Measurements from ENCODE around the gene NRF1.
"Not testable (repeated sequence)": the region's sequence is repeated elsewhere in the genome, so short reads cannot be mapped to it uniquely, and the experiment has no call there.

Gene NRF1

GRCh38 chr7:129649128-129649690, 37.7 kb downstream of the NRF1 start:
- DNase-seq = no peak

DNA sequence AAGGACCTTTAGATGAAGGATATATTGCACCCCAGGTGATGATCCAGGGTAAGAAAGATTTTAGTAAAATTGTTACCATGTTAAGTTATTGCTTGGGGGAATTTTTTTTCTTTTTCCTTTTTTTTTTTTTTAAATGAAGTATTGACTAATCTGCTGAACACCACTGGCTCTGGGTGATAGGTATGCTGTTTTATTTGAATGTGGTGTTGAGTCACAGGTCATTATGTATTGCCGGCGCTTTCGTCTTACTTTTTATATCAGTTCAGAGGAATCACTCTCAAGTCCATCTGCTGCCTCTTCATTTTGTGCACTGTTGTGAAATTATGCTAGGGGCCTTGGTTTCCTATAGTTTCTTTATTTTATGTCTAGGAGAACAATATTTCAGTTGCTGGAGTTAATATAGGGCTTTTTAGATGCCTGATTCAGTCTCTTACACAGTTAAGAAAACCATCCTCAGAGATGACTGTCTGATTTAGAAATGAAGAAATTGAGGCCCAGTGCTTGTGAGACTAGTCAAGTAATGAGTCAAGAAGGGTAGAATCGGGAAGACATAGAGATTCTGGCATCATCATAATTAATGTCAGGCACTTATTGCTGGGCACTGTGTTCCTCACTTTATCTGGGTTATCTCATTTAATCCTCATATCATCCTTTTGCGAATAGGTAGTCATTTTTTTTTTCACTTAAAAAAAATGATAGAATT, 38.7 kb downstream of the NRF1 start:
- no peak for DNase-seq

DNA sequence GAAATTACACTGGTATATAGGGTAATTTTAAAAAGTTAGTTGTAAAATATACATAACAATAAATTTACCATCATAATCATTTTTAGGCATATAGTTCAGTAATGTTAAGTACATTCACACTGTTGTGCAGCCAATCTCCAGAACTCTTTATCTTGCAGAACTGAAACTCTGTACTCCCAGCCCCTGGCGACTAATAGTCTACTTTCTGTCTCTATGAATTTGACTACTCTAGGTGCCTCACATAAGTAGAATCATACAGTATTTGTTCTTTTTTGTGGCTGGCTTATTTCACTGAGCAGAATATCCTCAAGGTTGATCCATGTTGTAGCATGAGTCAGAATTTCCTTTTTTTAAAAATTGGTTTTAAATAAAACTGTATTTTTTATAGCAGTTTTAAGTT, 41.4 kb downstream of the NRF1 start:
- no peak for DNase-seq

GRCh38 chr7:129655811-129656210, 44.3 kb downstream of the NRF1 start:
- DNase-seq = no peak

DNA sequence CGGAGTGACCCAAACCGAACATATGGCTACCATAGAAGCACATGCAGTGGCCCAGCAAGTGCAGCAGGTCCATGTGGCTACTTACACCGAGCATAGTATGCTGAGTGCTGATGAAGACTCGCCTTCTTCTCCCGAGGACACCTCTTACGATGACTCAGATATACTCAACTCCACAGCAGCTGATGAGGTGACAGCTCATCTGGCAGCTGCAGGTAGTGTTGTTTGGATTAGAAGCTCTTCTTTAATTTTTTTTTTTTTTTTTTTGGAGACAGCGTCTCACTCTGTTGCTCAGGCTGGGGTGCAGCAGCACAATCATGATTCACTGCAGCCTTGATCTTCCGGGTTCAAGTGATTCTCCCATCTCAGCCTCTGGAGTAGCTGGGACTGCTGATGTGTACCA, 45.8 kb downstream of the NRF1 start:
- no peak for DNase-seq

GRCh38 chr7:129659907-129660306, 48.4 kb downstream of the NRF1 start:
- DNase-seq = not testable (repeated sequence)

DNA sequence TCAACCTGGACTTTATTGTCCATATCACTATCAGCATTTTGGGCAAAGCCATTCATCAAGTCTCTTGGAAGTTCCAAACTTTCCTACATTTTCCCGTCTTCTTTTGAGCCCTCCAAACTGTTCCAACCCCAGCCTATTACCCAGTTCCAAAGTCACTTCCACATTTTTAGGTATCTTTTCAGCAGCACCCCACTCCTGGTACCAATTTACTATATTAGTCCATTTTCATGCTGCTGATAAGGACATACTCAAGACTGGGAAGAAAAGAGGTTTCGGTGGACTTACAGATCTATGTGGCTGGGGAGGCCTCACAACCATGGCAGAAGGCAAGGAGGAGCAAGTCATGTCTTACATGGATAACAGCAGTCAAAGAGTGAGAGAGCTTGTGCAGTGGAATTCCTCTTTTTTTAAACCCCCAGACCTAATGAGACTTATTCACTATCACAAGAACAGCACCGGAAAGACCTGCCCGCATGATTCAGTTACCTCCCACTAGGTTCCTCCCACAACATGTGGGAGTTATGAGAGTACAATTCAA, 50.2 kb downstream of the NRF1 start:
- DNase-seq = no peak

GRCh38 chr7:129663240-129663639, 51.7 kb downstream of the NRF1 start:
- DNase-seq = not testable (repeated sequence)

- peak; percentile 24 to 83 (median 46) for DNase-seq
Measured at GRCh38 chr7:129664029-129665012, 52.8 kb downstream of the NRF1 start.

- DNase-seq = no peak
Measured at GRCh38 chr7:129665013-129665401, 53.5 kb downstream of the NRF1 start.

DNA sequence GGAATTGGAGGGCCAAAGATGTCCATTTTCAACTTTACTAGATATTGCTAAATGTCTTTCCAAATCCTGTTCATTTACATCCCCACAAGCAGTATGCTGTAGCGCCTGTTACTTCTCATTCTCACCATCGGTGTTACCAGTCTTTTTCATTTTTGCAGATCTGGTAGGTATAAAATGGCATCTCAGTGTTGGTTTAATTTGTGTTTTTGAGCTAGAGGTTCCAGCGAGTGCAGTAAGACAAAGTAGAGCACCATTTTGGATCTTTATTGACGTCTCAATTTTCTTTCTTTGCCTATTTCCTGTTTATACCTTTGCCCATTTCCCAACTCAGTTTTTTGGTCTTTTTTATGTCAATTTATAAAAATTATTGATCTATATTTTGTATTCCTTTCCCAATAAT, 55.6 kb downstream of the NRF1 start:
- no peak for DNase-seq

DNA sequence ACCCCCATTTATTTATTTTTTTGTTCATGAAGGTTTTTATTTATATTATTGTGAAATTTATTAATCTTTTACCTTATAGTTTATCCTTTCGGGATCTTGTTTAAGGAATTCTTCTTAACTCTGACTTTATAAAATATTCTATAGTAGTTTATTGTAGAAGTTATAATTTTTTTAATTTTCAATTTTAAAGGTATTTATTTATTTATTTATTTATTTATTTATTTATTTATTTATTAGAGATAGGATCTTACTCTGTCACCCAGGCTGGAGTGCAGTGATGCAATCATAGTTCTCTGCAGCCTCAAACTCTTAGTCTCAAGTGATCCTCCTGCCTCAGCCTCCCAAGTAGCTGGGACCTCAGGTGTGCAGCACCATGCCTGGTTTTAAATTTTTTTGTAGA, 56.0 kb downstream of the NRF1 start:
- DNase-seq = no peak

DNA sequence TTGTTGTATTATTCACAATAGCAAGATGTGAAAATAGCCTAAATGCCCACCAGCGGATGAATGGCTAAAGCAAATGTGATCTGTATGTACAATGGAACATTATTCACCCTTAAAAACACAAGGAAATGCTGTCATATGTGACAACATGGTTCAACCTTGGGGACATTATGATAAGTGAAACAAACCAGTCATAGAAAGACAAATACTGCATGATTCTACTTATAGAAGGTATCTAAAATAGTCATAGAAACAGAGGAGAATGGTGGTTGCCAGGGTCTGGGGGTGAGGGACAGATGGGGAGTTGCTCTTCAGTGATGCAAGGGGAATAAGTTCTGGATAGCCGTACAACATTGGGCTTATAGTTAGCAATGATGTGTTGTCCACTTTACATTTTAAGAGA, 58.4 kb downstream of the NRF1 start:
- no peak for DNase-seq

DNA sequence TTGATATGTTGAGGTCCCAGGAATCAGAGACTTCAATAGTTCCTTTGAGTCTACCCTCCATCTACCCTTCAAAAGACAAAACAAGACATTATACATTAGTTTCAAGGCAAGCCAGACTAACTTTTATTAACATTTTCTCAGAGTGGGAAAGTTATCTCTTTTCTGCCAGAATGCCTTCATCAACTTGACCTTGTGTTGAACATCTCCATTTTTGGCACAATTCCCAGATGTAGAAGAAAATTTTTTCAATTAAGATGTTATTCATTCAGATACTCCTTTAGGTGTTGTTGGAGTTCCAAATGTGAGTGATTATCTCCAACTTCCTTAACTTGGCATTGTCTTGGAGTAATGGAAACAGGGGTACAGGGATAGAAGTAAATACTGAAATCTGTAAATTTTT, 59.1 kb downstream of the NRF1 start:
- no peak for DNase-seq

DNA sequence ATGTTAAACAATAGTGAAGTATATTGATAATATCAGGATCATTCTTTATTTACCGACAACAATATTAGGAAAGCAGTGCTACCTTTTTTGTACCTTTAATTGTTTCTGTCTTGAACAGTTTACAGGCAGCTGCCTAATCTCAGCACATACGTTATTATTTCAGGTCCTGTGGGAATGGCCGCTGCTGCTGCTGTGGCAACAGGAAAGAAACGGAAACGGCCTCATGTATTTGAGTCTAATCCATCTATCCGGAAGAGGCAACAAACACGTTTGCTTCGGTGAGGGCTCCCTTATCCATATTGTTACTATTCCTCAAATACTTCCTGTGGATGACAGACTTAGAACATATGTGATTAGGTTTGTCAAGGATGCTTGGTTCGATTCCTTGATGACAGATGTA, 59.7 kb downstream of the NRF1 start:
- DNase-seq = peak in 1 of 3 experiments; percentile 52

- not testable (repeated sequence) for DNase-seq
Measured at GRCh38 chr7:129674475-129674874, 63.0 kb downstream of the NRF1 start.

DNA sequence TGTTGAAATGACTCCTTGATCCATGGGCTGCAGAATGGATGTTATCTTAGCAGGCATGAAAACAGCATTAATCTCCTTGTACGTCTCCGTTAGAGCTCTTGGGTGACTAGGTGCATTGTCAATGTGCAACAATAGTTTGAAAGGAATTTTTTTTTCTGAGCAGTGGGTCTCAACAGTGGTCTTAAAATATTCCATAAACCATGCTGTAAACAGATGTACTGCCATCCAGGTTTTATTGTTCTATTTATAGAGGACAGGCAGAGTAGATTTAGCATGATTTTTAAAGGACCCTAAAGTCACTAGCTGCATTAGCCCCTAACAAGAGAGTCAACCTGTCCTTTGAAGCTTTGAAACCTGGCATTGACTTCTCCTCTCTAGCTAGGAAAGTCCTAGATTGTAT, 64.0 kb downstream of the NRF1 start:
- DNase-seq = no peak

DNA sequence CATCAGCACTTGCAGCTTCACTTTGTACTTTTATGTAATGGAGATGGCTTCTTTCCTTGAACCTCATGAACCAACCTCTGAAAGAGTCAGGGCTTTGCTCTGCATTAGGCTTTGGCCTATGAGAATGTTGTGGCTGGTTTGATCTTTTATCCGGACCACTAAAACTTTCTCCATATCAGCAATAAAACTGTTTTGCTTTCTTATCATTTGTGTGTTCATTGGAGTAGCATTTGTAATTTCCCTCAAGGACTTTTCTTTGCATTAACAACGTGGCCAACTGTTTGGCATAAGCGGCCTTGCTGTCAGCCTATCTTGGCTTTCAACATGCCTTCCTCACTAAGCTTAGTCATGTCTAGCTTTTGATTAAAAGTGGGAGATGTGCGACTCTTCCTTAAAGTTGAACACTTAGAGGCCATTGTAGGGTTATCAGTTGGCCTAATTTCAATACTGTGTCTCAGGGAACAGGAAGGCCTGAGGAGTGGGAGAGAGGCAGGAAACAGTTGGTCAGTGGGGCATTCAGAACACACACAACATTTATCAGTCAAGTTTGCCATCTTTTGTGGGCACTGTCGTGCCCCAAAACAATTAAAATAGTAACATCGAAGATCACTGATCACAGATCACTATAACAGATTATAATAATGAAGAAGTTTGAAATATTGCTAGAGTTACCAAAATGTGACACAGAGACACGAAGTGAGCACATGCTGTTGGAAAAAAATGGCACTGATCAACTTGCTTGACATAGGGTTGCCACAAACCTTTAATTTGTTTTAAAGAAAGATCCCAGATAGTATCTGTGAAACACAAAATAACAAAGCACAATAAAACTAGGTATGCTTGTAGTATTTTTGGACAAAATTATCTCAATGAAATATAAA, 64.7 kb downstream of the NRF1 start:
- DNase-seq = no peak

- no peak for DNase-seq
Measured at GRCh38 chr7:129677796-129678195, 66.3 kb downstream of the NRF1 start.

DNA sequence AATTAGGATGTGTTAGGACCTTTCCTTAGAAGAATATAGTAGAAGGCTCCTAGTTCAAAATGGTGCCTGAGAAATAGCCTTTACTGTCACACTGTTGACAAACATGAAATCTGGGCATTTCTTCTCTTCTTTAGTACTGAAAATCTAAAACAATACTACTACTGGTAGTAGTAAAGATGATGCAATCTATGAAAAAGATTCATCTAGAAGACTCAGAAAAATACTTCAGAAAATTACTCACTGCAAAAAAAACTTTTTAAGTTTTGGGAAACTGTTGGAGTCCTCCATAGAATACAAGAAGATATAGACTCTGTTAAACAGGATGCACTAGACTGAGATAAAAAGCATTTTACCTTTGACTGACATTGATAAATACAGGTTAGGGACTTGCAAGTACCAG, 67.1 kb downstream of the NRF1 start:
- no peak for DNase-seq

GRCh38 chr7:129680400-129680799, 68.9 kb downstream of the NRF1 start:
- DNase-seq = no peak

- peak in 1 of 3 experiments; percentile 21 for DNase-seq
Measured at GRCh38 chr7:129684777-129685176, 73.3 kb downstream of the NRF1 start.
